ENCODE results near the gene EFNB1.
A peak's percentile ranks its signal among the peaks of the same experiment; 100 is the strongest.
"Not testable (repeated sequence)": the region's sequence is repeated elsewhere in the genome, so short reads cannot be mapped to it uniquely, and the experiment has no call there.

Gene EFNB1

DNA sequence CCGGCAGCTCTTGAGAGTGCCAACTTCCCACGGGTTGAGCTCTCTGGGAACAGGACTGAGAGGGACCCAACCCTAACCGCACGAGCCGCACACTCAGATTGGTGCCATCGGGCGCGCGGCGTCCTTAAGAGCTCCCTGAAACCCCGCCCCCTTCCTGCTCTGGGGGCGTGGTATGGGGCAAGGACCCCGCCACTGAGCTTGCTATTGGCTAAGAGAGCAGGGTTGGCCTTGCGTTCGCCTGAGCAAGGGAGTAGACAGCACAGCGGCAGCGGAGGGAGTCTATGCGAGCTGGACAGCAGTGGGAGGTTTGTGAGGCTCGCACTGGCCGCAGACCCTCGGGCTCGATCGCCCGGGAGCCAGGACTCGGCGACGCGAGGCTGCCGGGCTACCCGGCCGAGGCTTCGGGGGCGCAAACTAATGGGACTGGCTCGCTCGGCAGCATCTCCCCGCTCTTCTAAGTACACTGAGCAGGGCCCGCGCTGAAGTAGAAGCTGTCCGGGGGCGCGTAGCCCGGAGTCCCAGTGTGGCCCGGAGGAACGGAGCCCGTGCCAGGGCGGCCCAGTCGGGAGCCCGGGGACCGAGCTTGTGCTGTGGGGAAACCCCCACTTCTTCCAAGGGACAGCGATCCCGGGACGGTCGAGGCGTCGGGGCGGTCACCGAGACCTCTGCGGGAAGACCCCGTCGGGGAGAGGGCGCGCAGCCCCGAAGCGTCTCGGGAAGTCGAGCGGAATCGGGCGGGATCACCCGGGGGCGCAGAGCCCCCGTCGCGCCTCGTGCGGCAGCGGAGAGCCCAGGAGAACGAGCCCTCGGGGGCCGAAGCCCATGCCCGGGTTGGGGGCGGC is at the start of gene EFNB1:
EFNB1 (plus strand) TSS at position 282 of the 842 bp plus-strand sequence. CDS start 756 bp downstream, outside the sequence.
- peak; percentile 77 to 87 for DNase-seq

DNA sequence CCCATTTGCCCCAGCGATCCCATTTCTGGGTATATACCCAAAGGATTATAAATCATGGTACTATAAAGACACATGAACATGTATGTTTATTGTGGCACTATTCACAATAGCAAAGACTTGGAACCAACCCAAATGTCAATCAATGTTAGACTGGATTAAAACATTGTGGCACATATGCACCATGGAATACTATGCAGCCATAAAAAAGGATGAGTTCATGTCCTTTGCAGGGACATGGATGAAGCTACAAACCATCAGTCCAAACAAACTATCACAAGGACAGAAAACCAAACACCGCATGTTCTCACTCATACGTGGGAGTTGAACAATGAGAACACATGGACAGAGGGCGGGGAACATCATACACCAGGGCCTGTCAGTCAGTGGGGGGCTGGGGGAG is 47.5 kb upstream of the EFNB1 start:
- not testable (repeated sequence) for DNase-seq

GRCh38 chrX:68784816-68785215 is 44.0 kb upstream of the EFNB1 start:
- no peak for DNase-seq

GRCh38 chrX:68786581-68786980 is 42.2 kb upstream of the EFNB1 start:
- DNase-seq = not testable (repeated sequence)

DNA sequence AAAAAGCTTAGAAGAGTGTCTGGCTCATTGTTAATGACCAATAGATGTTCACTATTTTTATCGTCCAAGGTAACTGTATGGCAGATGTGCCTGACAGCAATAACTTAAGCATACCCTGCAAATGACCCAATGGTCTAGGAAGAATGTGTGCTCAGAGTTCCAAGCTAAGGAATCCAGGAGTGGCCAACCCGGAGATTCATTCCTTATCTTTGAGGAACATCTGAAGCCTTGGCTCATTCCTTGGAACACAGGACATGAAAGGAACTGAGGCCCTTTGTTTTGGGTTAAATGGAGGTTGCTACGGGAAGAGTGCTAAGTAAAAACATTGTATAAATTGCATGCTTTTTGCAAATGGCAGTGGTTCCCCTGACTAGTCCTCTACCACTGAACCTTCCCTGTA is 38.9 kb upstream of the EFNB1 start:
- DNase-seq = no peak

GRCh38 chrX:68792083-68792482 is 36.7 kb upstream of the EFNB1 start:
- no peak for DNase-seq

DNA sequence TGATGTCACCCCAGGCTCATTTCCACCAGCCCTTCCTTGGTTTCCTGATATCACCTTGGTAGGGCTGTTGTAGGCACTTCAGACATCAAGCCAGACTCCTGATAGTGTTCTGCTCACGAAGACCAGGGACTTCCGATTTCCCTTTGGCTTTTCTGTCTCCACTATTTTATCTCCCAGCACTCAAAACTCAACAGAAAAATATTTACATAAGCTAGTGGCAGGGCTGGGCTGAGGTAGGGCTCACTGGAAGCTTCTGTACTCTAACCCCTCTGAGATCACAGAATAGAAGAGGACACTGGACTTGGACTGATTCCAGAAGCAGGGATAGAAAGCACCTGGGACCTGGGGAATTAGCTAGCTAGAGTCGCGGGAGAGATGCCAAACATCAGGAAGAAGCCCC is 34.4 kb upstream of the EFNB1 start:
- DNase-seq = no peak

DNA sequence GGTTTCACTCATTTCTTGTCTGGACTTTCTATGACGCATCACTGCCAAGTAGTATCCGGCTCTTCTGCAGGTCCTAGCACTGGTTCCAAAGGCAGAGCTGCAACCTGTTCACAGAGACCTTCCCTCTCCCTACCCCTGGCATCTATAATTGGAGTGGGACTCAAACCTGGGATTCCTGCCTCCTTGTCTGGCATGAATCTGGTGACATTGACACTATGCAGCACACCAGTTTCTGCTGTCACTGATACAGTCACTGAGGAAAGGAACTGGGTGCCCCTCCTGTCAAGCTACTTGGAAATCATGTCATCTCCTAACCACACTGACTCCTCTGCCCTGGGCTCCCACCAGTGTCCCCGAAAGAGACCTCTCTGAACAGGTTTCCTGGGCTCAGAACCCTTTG is 33.1 kb upstream of the EFNB1 start:
- no peak for DNase-seq

DNA sequence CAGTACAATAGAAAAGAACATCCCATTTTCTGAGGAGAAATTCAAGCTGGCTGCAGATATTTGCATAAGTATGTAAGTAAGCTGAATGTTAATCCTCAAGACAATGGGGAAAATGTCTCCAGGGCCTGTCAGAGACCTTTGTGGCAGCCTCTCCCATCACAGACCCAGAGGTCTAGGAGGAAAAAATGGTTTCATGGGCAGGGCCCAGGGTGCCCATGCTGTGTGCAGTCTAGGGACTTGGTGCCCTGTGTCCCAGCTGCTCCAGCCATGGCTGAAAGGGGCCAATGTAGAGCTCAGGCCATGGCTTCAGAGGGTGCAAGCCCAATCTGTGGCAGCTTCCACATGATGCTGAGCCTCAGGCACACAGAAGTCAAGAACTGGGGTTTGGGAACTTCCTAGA is 30.4 kb upstream of the EFNB1 start:
- DNase-seq = not testable (repeated sequence)

DNA sequence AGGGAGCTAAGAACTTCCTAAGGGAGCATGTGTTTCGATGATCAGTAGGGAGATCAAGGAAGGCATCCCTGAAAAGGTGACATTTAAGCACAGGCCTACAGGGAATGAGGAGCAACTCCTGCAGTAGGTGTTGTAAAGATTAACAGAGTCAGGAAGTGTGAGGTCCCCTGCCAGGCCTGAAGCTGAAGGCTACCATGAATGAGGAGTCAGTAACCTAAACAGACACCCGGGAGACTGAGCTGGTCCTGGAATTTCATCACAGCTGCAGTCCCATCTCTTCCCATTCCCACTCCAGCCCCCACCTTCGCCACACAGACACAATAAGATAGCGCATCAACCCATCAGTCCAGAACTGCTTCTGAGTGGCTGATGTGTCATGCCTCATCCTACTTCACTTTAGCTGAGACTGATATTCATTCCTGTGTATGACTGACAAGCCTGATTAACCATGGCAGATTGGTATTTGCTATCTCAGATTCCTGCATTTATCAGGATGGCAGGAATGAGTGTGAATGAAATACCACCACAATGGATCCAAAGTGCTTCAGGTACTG is 27.0 kb upstream of the EFNB1 start:
- no peak for DNase-seq

- peak; percentile 4 to 20 for DNase-seq
Measured at GRCh38 chrX:68807818-68808217, 21.0 kb upstream of the EFNB1 start.

DNA sequence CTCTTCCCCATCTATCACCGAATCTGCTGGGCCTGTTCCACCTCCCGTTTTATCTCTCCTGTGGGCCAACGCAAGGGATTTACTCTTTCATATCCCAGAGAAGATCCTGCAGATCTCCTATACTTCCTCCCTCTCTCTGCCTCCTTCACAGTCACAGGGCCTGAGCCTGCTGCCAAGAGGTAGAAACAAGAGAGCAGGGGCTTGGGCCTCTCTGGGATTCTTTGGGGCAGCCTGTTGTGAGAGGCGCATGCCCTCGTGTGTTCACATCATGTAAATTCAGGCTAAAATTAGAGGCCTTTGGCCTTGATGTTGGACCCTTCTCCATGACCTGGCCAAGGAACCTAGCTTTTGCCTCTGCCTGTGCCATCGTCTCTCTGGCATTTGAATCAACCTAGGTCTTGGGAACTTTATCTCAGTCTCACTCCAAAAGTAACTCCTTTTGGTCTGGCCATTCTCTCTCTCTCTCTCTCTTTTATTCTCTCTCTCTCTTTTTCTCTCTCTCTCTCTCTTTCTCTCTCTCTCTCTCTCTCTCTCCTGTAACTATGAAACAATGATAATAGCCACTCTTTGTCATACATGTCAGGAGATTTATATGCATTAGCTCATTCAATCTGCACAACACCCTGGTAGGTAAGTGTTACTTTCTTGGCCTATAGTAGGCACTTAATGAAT is 20.0 kb upstream of the EFNB1 start:
- DNase-seq = peak; percentile 46 to 49

- DNase-seq = no peak
Measured at GRCh38 chrX:68820476-68821110, 8.2 kb upstream of the EFNB1 start.

DNA sequence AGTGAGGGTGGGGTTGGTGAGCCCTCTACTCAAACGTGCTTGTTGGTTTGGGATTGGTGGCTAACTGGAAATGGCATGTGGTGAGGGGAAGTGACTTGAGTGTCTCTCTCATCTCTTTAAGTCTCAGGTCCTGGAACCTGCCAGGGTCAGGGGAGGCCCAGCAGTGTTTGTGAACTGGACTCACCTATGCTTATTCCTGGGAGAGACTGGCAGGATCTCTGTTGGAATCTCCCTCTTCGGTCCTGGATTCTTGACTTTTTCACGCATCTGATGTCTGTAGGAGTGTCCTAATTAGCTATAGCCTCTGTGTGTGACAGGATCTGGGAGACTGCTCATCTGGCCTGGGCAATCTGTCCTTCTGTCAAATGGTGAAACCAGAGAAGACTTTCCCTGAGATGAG is 7.2 kb upstream of the EFNB1 start:
- no peak for DNase-seq

- peak; percentile 39 to 40 for DNase-seq
Measured at GRCh38 chrX:68822641-68823410, 6.0 kb upstream of the EFNB1 start.

- DNase-seq = no peak
Measured at GRCh38 chrX:68823413-68824151, 5.2 kb upstream of the EFNB1 start.

DNA sequence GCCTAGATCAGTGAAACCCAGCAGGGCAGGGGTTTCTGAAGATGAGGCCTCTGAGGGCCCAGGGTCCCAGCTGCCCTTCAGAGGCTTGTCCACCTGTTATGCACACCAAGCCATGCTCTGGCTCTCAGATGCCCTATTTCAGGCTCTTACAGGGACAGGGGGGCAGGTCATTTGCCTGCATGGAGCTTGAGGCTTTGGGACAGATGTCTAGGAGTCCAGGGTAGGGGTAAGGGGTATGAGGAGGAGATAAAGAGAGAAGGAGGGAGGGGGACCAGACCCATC is 4.7 kb upstream of the EFNB1 start:
- DNase-seq = no peak

GRCh38 chrX:68824565-68825125 is 4.2 kb upstream of the EFNB1 start:
- DNase-seq = no peak

DNA sequence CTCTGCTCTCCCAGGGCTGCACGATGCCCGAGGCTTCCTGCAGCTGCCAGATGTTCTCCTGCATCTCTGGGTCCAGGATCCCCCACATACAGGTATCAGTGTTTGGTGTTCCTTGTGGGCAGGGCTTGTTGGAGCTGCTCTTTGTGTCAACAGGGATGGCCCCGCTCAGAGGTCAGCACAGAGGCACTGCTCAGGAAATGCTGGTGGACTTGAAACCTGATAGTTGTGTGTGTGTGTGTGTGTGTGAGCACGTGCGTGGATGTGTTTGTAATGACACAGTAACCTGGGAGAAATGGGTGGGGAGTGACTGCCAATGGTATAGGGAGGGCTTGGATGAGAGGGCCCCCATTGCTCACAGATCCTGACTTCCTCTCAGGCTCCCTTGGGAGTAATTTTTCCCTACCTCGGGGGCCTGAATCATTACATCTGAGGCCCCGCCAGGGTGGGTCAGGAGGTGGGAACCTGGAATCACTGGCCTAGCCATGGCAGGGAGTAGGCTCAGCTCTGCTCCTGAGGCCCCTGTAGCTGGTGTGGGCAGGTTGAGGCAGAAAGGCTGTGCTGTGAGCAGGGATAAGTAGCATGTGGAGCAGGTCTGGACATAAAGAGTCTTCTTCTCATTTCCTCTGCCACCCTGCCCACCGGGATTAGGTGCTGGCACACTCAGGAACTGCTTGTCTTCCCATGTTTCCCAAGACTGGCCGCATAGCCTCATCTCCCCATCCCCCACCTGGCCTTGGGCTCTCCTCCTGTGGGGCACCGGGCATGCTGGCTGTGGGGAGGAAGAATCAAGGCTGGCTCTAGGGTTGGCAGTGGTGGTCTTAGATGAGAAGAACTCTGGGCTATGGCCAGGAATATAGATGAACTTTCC is 2.5 kb upstream of the EFNB1 start:
- no peak for DNase-seq

DNA sequence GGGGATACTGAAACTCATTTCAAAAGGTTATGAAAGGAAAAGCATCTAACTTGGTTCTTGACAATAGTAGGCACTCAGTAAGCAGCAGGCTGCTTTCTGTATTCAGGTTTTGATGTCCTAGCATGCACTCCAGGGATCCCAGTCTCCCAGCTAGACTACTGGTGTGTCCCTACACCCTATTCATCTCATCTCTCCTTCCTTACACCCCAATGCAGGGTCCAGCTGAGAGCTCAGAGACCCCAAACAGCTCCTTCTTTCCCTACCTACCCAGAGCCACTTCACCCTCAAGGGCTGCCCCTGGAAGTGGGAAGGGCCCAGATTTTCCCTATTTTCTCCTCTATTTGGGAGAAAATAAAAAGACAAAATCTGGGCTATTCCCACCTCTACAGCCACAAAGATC is 1.6 kb upstream of the EFNB1 start:
- DNase-seq = no peak

Measured in Kasumi-1 (cell line).